ENCODE results near the gene ARID4B.

ARID4B gene

DNA sequence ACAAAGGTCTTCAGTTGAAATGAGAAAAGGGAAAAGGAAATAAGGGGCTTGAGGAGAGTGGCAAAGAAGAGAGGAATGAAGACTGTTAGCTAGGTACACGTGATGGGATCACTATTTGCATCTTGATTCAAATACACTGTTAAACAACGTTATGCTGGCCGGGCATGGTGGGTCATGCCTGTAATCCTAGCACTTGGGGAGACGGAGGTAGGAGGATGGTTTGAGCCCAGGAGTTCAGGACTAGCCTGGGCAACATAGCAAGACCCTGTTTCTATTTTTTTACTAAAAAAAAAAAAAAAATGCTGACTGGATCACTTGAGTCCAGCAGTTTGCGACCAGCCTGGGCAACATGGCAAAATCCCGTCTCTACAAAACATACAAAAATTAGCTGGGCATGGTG lies 169.3 kb downstream of the ARID4B start:
- Mint-ChIP-seq H3K27ac (no peak overlapping the region), H3K4me3 (no peak overlapping the region), H3K4me1 (peaks cover 22% of the 10 kb centered on the region), H3K36me3 (ENCODE audit: low read depth) (peaks cover 17% of the 10 kb centered on the region), H3K9me3 (no peaks in the 10 kb centered on the region), H3K27me3 (ENCODE audit: low read depth, poor library complexity) (no peaks in the 10 kb centered on the region)
- no peak for DNase-seq
- TF ChIP-seq, protein P1, sequence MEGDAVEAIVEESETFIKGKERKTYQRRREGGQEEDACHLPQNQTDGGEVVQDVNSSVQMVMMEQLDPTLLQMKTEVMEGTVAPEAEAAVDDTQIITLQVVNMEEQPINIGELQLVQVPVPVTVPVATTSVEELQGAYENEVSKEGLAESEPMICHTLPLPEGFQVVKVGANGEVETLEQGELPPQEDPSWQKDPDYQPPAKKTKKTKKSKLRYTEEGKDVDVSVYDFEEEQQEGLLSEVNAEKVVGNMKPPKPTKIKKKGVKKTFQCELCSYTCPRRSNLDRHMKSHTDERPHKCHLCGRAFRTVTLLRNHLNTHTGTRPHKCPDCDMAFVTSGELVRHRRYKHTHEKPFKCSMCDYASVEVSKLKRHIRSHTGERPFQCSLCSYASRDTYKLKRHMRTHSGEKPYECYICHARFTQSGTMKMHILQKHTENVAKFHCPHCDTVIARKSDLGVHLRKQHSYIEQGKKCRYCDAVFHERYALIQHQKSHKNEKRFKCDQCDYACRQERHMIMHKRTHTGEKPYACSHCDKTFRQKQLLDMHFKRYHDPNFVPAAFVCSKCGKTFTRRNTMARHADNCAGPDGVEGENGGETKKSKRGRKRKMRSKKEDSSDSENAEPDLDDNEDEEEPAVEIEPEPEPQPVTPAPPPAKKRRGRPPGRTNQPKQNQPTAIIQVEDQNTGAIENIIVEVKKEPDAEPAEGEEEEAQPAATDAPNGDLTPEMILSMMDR (IDR thresholded peaks at IDR 0.05): no peak

DNA sequence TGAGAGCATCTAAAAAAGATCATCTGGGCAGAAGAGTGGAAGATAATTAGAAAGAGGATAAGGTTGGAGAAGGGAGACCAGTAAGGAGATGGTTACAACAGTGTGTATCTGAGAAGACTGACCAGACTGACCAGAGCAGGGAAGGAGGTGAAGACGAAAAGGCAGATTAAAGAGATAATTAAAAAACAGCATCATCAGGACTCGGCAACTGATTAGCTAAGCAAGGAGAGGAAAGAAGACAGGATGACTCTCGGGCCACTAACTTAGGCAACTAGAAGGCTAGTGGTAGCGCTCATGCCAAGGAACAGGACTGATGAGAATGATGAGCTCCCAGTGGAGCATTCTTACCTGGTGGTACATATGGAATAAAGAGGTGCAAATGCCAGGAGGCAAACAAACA lies 170.8 kb downstream of the ARID4B start:
- H3K27me3 Mint-ChIP-seq (ENCODE audit: low read depth, poor library complexity): no peaks in the 10 kb centered on the region
- peaks cover 22% of the 10 kb centered on the region for H3K4me1 Mint-ChIP-seq
- no peak for DNase-seq
- peaks cover 30% of the 10 kb centered on the region for H3K36me3 Mint-ChIP-seq (ENCODE audit: low read depth)
- H3K27ac Mint-ChIP-seq: no peak overlapping the region
- H3K9me3 Mint-ChIP-seq: no peaks in the 10 kb centered on the region
- TF ChIP-seq, protein P1 (IDR thresholded peaks at IDR 0.05): no peak
- H3K4me3 Mint-ChIP-seq: no peak overlapping the region

DNA sequence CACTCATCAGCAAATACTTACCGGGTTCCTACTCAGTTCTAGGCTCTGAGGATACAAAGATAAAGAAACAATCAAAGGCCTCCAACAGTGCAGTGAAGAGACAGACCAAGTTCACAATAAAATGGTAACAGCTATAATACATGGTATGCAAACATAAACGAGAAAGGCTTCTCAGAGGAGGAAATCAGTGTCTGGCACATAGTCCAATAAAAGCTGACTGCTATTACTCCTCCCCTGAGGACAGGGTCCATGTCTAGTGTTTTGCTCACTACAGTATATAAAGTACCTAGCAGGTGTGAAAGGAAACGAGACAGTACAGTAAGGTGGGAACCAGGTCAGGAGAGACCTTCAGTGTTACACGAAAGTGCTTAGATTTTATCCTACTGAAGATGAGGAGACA lies 171.2 kb downstream of the ARID4B start:
- DNase-seq: no peak
- Mint-ChIP-seq H3K4me1 (peaks cover 20% of the 10 kb centered on the region), H3K27me3 (ENCODE audit: low read depth, poor library complexity) (no peaks in the 10 kb centered on the region), H3K9me3 (no peaks in the 10 kb centered on the region), H3K27ac (no peak overlapping the region), H3K4me3 (no peak overlapping the region), H3K36me3 (ENCODE audit: low read depth) (peaks cover 32% of the 10 kb centered on the region)
- TF ChIP-seq, protein P1 (IDR thresholded peaks at IDR 0.05): no peak

DNA sequence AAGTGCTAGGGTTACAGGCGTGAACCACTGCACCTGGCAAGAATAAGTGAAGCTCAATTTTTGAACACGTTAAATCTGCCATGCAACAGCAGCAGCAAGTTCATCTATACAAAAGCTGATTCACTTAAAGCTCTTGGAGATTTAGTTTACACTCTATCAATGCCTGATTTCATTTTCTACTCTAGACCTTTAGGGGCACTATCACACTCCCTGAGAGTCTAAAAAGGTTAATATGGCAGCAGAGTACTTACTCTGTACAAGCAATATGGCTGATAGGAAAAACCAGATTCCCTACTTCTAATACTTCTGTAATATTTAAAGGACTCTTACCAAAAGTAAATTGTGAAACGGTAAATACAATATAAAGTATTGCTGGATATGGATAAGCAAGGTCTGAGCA lies 171.7 kb downstream of the ARID4B start:
- H3K27me3 Mint-ChIP-seq (ENCODE audit: low read depth, poor library complexity): no peaks in the 10 kb centered on the region
- peaks cover 36% of the 10 kb centered on the region for H3K36me3 Mint-ChIP-seq (ENCODE audit: low read depth)
- H3K27ac Mint-ChIP-seq: no peak overlapping the region
- H3K4me3 Mint-ChIP-seq: no peak overlapping the region
- no peak for DNase-seq
- no peaks in the 10 kb centered on the region for H3K9me3 Mint-ChIP-seq
- TF ChIP-seq, protein P1 (IDR thresholded peaks at IDR 0.05): no peak
- H3K4me1 Mint-ChIP-seq: peaks cover 16% of the 10 kb centered on the region

DNA sequence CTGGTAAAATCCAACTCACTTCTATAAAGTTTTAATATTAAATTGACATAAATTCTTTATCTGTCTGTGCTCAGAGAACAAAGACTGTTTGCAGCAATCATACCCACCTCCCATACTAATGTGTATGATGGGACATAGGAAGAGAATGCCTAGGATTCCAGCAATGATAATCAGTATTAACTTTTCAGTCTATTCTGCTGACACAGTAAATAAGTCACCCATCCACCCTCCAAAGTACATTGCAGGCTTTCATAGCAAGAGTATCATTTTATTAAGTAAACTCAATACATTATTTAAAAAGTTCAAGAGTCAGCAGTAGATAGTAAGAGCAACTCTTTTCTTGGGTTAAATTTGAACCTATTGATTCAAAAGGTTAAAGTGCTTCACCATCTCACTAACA lies 175.7 kb downstream of the ARID4B start:
- H3K27me3 Mint-ChIP-seq (ENCODE audit: low read depth, poor library complexity): no peaks in the 10 kb centered on the region
- H3K36me3 Mint-ChIP-seq (ENCODE audit: low read depth): peaks cover 76% of the 10 kb centered on the region
- no peaks in the 10 kb centered on the region for H3K9me3 Mint-ChIP-seq
- no peak overlapping the region for H3K4me3 Mint-ChIP-seq
- H3K4me1 Mint-ChIP-seq: no peaks in the 10 kb centered on the region
- no peak for DNase-seq
- TF ChIP-seq, protein P1 (IDR thresholded peaks at IDR 0.05): no peak
- H3K27ac Mint-ChIP-seq: no peak overlapping the region

DNA sequence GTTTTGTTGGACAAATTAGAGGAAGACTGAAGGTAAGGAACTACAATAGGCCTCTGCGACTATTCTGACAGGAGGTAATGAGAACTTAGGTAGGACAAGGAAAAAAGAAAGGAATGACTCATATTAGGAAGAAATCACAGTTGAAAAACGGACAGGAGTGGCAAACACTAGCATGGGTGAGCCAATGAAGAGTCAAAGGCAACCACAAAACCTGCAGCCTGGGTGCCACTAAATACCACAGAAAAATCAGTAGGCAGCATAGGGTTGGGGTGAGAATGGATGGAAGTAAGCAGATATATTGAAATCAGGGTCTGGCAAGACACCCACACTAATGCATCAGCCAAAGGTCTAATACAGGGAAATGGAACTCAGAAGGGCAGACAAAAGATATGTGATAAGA lies 176.9 kb downstream of the ARID4B start:
- Mint-ChIP-seq H3K9me3 (no peaks in the 10 kb centered on the region), H3K36me3 (ENCODE audit: low read depth) (peaks cover 84% of the 10 kb centered on the region), H3K4me3 (no peak overlapping the region), H3K4me1 (no peaks in the 10 kb centered on the region), H3K27me3 (ENCODE audit: low read depth, poor library complexity) (no peaks in the 10 kb centered on the region), H3K27ac (no peak overlapping the region)
- no peak for DNase-seq
- TF ChIP-seq, protein P1 (IDR thresholded peaks at IDR 0.05): no peak

All from nephron progenitor cell (in vitro differentiated cells).